Tibial artery (tissue), 4 donors: ENCODE results near the gene RPN2.

Experiments
- DNase-seq, 2 donors: peaks; one replicate each; pipeline ENCODE4 v3.0.0-alpha.2; 2019
- H3K27ac ChIP-seq, 2 donors: fragments of 200-600 bp; sonication (generic) in 1 of 2; 1 replicate in 1 of 2; 2 replicates in 1 of 2; pipeline ENCODE4 v1.5.1; 2018 to 2019; ENCODE audit warnings: mild to moderate bottlenecking in 1 of 2
- H3K27me3 ChIP-seq, 2 donors: fragments of 200-600 bp; sonication (generic) in 1 of 2; one replicate each; pipeline versions ENCODE4 v1.5.1 to v1.6.0; 2016 to 2019
- H3K36me3 ChIP-seq, 3 donors: fragments of 200-600 bp; sonication (generic) in 2 of 3; one replicate each; pipeline ENCODE4 v1.5.1; 2016 to 2019; ENCODE audit warnings: mild to moderate bottlenecking in 2 of 3
- H3K4me1 ChIP-seq, 4 donors: fragments of 200-600 bp; sonication (generic) in 2 of 4; 1 replicate in 3 of 4; 2 replicates in 1 of 4; pipeline ENCODE4 v1.5.1; 2016 to 2019
- H3K4me3 ChIP-seq, 2 donors: fragments of 200-600 bp; sonication (generic) in 1 of 2; 1 replicate in 1 of 2; 2 replicates in 1 of 2; pipeline ENCODE4 v1.5.1; 2018 to 2019; ENCODE audit warnings: mild to moderate bottlenecking in 2 of 2
- H3K9me3 ChIP-seq, 3 donors: fragments of 200-600 bp; sonication (generic) in 1 of 3; one replicate each; pipeline ENCODE4 v1.5.1; 2016 to 2019
- CTCF ChIP-seq, 2 experiments: fragments of 200-600 bp in 1 of 2; fragments of 450-650 bp in 1 of 2; IDR thresholded peaks; one replicate each; pipeline ENCODE4 v1.5.1; 2017 to 2019; ENCODE audit warnings: antibody characterized with exemption in 2 of 2, mild to moderate bottlenecking in 1 of 2, moderate library complexity in 1 of 2
- intact Hi-C: fragments of 100-400 bp; cut with DNase I; formaldehyde crosslinking; loops from one replicate; pipeline ENCODE4 v1.15.0; 2023; ENCODE audit warnings: low total_unique reads

The RPN2 gene

DNA sequence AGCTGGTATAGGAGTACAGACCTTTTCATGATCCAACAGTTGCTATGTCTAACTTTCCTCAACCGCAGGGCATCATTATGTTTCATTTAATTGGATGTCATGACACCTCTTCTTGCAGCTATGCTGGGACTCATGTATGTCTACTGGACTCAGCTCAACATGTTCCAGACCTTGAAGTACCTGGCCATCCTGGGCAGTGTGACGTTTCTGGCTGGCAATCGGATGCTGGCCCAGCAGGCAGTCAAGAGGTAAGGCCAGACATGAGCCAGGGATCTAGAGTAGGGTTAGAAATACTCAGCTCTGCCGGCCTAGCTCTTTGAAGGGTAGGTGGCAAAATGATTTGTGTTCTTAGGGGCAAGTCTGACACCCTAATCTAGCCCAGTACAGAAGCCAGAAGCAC is 57.3 kb downstream of the RPN2 start:
- intact Hi-C loops: no loop called here
- no peaks in the 10 kb centered on the region for H3K9me3 ChIP-seq
- H3K4me3 ChIP-seq: no peak overlapping the region
- TF ChIP-seq CTCF (IDR thresholded peaks at IDR 0.05): no peak
- H3K4me1 ChIP-seq: no peaks in the 10 kb centered on the region
- DNase-seq: no peak
- no peaks in the 10 kb centered on the region for H3K27me3 ChIP-seq
- peaks cover 82 to 100% (median 89%) of the 10 kb centered on the region in 3 donors for H3K36me3 ChIP-seq
- H3K27ac ChIP-seq: no peak overlapping the region

- no peaks in the 10 kb centered on the region for H3K9me3 ChIP-seq
- no peak for TF ChIP-seq CTCF (IDR thresholded peaks at IDR 0.05)
- no peak overlapping the region for H3K4me3 ChIP-seq
- peaks cover 79 to 99% (median 83%) of the 10 kb centered on the region in 3 donors for H3K36me3 ChIP-seq
- H3K27ac ChIP-seq: no peak overlapping the region
- no peaks in the 10 kb centered on the region for H3K27me3 ChIP-seq
- intact Hi-C loops: no loop called here
- DNase-seq: no peak
- no peaks in the 10 kb centered on the region for H3K4me1 ChIP-seq
These were observed 58.5 kb downstream of the RPN2 start for GRCh38 chr20:37237656-37238055.

DNA sequence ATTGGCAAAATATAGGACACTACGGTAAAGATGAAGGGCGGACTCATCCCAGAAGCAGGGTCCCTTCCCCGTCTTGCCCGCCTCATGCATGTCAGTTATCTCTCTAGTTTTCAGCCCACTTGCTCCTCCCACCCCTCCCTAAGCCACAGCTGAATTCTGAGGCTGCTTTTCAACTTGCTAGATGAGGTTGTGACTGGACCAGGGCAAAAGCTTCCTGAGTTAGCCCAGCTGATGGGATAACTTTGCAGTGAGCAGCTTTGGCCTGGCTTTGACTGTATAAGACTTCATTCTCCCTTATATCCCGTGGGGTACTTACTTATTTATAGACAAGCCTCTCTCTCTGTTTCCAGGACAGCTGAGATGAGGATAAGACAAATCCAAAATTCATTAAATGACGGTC is 59.3 kb downstream of the RPN2 start:
- no peak for DNase-seq
- Histone ChIP-seq H3K27me3 (no peaks in the 10 kb centered on the region), H3K4me3 (no peak overlapping the region), H3K4me1 (peaks cover 0 to 4% (median 3%) of the 10 kb centered on the region in 4 donors), H3K36me3 (peaks cover 76 to 99% (median 87%) of the 10 kb centered on the region in 3 donors), H3K9me3 (no peaks in the 10 kb centered on the region), H3K27ac (no peak overlapping the region)
- intact Hi-C loops: no loop called here
- TF ChIP-seq CTCF (IDR thresholded peaks at IDR 0.05): no peak

DNA sequence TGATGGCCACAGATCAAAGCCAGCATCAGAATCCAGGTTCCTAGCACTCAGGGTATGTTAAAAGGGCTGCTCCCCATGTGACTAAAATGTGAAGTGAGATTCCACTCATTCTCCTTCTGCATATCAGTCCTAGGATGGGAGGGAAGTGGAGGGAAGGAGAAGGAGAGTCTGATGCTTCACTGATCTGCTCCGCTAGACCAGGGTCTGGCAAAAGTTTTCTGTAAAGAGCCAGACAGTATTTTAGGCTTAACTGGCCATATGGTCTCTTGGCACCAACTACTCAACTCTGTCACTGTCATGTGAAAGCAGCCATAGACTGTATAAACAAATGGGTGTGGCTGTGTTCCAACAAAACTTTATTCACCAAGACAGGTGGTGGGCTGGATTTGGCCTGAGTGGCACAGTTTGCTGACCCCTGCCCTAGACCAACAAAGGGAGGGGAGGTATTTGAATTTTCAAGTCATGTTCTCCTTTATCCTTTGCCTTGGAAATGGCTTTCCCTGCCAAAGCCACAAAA is 59.9 kb downstream of the RPN2 start:
- peaks cover 0 to 10% (median 8%) of the 10 kb centered on the region in 4 donors for H3K4me1 ChIP-seq
- no peak overlapping the region for H3K4me3 ChIP-seq
- peaks cover 70 to 95% (median 82%) of the 10 kb centered on the region in 3 donors for H3K36me3 ChIP-seq
- no peak for DNase-seq
- H3K27ac ChIP-seq: no peak overlapping the region
- intact Hi-C loops: no loop called here
- no peak for TF ChIP-seq CTCF (IDR thresholded peaks at IDR 0.05)
- no peaks in the 10 kb centered on the region for H3K9me3 ChIP-seq
- H3K27me3 ChIP-seq: no peaks in the 10 kb centered on the region

DNA sequence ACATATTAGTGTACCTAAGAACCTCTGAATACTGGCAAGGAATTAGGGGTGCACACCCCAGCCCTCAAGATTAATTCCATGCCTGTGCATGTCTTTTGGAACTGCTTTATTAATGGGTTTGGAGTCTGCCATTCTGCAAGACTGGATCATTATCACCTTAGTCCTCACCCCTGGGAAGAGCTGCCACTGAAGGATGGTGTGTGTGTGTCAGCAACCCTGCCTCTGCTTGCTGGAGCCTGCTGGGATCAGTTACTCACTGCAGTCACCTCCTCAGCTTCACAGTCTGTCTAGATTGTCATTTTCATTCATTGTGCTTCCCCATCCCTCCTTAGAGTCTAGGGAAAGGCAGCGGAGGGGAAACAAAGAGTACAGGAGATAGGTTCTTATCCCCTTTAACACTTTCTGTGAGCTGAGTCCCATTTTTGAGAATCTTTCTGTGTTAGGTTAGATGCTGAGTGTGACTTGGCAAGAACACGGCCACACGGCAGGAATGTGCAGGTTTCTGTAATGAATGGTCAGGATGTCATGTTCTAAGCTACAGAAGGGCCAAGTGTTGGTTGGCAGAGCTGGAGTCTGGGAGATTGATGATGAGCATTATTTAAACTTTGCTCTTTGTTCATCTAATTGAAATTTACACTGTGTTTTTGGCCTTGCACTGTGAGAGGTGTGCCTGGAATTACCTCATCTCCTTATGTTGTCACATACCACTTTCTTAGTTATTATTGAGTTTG is 61.4 kb downstream of the RPN2 start:
- no peak for DNase-seq
- no peaks in the 10 kb centered on the region for H3K9me3 ChIP-seq
- no peak overlapping the region for H3K27ac ChIP-seq
- no peak overlapping the region for H3K4me3 ChIP-seq
- H3K36me3 ChIP-seq: peaks cover 56 to 80% (median 67%) of the 10 kb centered on the region in 3 donors
- intact Hi-C loops: no loop called here
- no peak for TF ChIP-seq CTCF (IDR thresholded peaks at IDR 0.05)
- H3K4me1 ChIP-seq: peaks cover 0 to 12% (median 10%) of the 10 kb centered on the region in 4 donors
- H3K27me3 ChIP-seq: no peaks in the 10 kb centered on the region
